HEK293T (cell line): ENCODE results near the gene PREX1.

Experiments used
- ARNT ChIP-seq: fragments of 450-650 bp; IDR thresholded peaks from 2 replicates; pipeline ENCODE4 v1.6.1; 2017; ENCODE audit warnings: mild to moderate bottlenecking
- ELF4 ChIP-seq: fragments of 450-650 bp; IDR thresholded peaks from 2 replicates; pipeline ENCODE4 v1.6.1; 2017; ENCODE audit warnings: antibody characterized with exemption
- FOXK2 ChIP-seq: fragments of 450-650 bp; IDR thresholded peaks from 2 replicates; pipeline ENCODE4 v1.6.1; 2016; ENCODE audit warnings: mild to moderate bottlenecking
- FOXM1 ChIP-seq: fragments of 450-650 bp; IDR thresholded peaks from 2 replicates; pipeline ENCODE4 v1.6.1; 2017; ENCODE audit warnings: mild to moderate bottlenecking, borderline replicate concordance
- SP1 ChIP-seq: fragments of 450-650 bp; IDR thresholded peaks from 2 replicates; pipeline ENCODE4 v1.6.1; 2017
- SUZ12 ChIP-seq: fragments of 450-650 bp; IDR thresholded peaks from 2 replicates; pipeline ENCODE4 v1.6.1; 2016; ENCODE audit warnings: mild to moderate bottlenecking
- TARDBP ChIP-seq: fragments of 450-650 bp; IDR thresholded peaks from 2 replicates; pipeline ENCODE4 v1.6.1; 2016
- ZNF384 ChIP-seq: fragments of 450-650 bp; IDR thresholded peaks from 2 replicates; pipeline ENCODE4 v1.6.1; 2016
- TF ChIP-seq, protein P1 (sequence below): fragments of 450-650 bp; IDR thresholded peaks from 2 replicates; pipeline ENCODE4 v1.6.1; 2016

DNA sequence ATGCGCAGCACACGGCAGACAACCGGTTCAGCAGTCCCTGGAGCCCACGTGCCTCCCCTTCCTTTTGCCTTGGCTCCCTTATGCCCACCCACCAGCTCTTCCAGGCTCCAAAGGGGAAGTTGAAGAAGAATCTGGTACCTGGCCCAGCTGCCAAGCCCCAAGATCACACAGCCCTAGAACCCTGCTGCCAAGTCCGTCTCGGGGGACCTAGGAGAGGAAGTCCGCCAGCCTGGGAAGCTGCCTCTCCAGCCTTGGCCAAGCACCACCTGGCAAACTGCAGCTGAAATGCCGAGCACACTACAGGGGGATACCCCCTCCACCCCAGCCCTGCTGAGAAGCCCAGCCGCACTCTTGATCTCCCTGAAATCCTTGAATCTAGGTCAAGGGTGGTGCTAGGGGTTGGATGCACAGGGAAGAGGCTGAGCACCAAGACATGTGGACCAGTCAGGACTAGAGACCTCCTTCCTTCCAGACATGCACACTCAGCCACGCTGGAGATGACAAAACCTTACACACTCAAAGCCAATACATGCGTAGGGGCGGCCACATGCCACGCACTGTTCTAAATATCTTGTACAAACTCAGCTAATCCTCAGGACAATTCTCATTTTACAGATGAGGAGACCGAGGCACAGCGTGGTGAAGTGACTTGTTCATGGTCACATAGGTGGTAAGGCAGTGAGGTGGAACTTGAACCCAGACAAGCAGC, 124.1 kb downstream of the PREX1 start:
- TF ChIP-seq, protein P1, sequence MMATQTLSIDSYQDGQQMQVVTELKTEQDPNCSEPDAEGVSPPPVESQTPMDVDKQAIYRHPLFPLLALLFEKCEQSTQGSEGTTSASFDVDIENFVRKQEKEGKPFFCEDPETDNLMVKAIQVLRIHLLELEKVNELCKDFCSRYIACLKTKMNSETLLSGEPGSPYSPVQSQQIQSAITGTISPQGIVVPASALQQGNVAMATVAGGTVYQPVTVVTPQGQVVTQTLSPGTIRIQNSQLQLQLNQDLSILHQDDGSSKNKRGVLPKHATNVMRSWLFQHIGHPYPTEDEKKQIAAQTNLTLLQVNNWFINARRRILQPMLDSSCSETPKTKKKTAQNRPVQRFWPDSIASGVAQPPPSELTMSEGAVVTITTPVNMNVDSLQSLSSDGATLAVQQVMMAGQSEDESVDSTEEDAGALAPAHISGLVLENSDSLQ, result no peak
- TF ChIP-seq ZNF384, result no peak
- no peak for TF ChIP-seq SUZ12
- no peak for TF ChIP-seq ELF4
- TF ChIP-seq FOXK2, result no peak
- TF ChIP-seq ARNT, result no peak
- TF ChIP-seq SP1, result no peak
- TF ChIP-seq FOXM1, result no peak
- no peak for TF ChIP-seq TARDBP
